Cardiac fibroblast (primary cell): Measurements from ENCODE around the gene ZNF37A.

Experiments
- DNase-seq, 2 donors: peaks; one replicate each; pipeline versions ENCODE4 v3.0.0 to v3.0.0-alpha.2; 2010; ENCODE audit warnings: low read depth in 2 of 2
- H3K4me3 ChIP-seq, 2 donors: replicated peaks in 1 of 2; 1 replicate in 1 of 2; 2 replicates in 1 of 2; pipeline ENCODE4 v1.5.1; 2011; ENCODE audit warnings: low read depth in 2 of 2, low read length in 2 of 2, mild to moderate bottlenecking in 2 of 2, moderate library complexity in 1 of 2
- CTCF ChIP-seq: IDR thresholded peaks from one replicate; pipeline ENCODE4 v1.5.1; 2011; ENCODE audit warnings: low read depth, mild to moderate bottlenecking, low read length, inconsistent platforms

Gene ZNF37A

DNA sequence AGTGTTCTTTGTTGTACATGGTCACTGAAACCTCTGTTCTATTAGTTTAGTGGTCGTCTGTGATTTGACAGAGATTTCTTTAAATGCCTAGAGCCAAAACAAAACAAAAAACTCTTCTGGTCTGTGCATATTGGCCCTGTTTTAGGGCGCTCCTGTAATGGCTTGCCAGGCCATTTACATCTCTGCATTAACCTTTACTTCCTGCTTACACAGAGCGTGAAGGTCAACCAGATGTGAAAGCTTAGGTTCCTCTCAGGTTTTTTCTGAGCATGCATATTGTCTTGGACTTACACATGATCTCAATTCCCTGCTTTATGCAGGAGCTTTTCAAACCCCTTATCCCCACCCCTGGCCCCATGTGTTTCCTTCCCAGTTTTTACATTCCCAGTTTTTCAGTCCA lies 9.6 kb downstream of the ZNF37A start:
- no peak overlapping the region for H3K4me3 ChIP-seq
- TF ChIP-seq CTCF, result no peak

DNA sequence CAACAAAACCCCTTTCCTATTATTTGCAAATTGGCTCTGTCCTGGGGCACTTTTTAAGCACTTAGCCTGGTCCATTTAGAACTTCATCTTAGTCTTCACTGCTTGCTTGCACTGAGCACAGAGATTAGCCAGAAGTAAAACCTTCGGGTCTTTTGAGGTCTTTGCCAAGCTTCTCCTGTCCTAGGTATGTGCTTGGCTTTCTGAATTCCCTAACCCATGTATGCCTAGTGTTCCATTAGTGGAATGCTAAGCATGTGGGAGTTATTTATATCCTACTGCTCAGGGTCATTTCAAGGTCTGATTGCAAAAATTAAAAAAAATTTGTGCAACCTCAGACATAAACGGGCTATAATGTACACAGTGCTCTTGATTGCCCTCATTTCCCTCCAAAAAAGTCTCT lies 18.0 kb downstream of the ZNF37A start:
- TF ChIP-seq CTCF, result no peak
- DNase-seq, result no peak
- no peak overlapping the region for H3K4me3 ChIP-seq

More for the DNA sequence above, 9.6 kb downstream of the ZNF37A start:
- no peak for DNase-seq

- peak; percentile 15 to 51 for DNase-seq
- no peak overlapping the region for H3K4me3 ChIP-seq
- no peak for TF ChIP-seq CTCF
Measured at GRCh38 chr10:38118072-38118807, 24.1 kb downstream of the ZNF37A start.

DNA sequence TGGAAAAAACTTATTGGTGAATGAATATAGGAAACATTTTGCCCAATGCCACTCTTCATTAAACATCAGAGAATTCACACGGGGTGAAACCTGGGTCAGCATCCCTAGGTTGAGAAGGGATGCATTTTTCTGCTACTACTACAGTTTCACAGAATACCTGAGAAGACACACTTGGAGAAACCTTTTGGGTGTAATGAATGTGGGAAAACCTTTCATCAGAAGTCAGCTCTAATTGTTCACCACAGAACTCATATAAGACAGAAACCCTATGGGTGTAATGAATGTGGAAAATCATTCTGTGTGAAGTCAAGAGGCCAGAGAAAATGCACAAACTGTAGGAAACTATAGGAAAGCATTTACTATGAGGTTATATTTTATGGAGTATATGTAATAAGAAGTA lies 24.9 kb downstream of the ZNF37A start:
- TF ChIP-seq CTCF, result no peak
- no peak overlapping the region for H3K4me3 ChIP-seq
- DNase-seq, result no peak

- no peak overlapping the region for H3K4me3 ChIP-seq
- DNase-seq, result no peak
- TF ChIP-seq CTCF, result no peak
Measured at GRCh38 chr10:38127812-38128211, 33.7 kb downstream of the ZNF37A start.

GRCh38 chr10:38143587-38143986 lies 49.5 kb downstream of the ZNF37A start:
- DNase-seq, result peak in 1 of 2 donors; percentile 21
- H3K4me3 ChIP-seq, result no peak overlapping the region
- no peak for TF ChIP-seq CTCF
